ENCODE measurements around the gene LCAT. TPM values are rescaled to one million over a fixed set of nuclear protein-coding genes. Genes with fewer than 3 reads are reported as not detected.
A peak's percentile ranks its signal among the peaks of the same experiment; 100 is the strongest.

The LCAT gene
- polyA plus RNA-seq, 6 donors from 2014 or later, result 0.30 to 4.2 (median 0.93) TPM; not detected in 2

- ATAC-seq (ENCODE audit: low read depth in 2 of 2) (peak; percentile 85 to 90), DNase-seq (peak; percentile 59)
- Mint-ChIP-seq H3K36me3 (no peaks in the 10 kb centered on the region), H3K4me1 (peaks cover 30 to 42% (median 39%) of the 10 kb centered on the region in 3 donors), H3K4me3 (no peak overlapping the region), H3K27me3 (no peaks in the 10 kb centered on the region), H3K9me3 (no peaks in the 10 kb centered on the region), H3K27ac (peak overlapping the region in 3 of 6 donors; percentile 11 to 75 (median 24))
Measured at GRCh38 chr16:67928561-67929364, 15.2 kb downstream of the LCAT start.

GRCh38 chr16:67928147-67928546, 15.8 kb downstream of the LCAT start:
- H3K4me3 Mint-ChIP-seq, result no peak overlapping the region
- peaks cover 30 to 45% (median 38%) of the 10 kb centered on the region in 3 donors for H3K4me1 Mint-ChIP-seq
- H3K36me3 Mint-ChIP-seq, result no peaks in the 10 kb centered on the region
- no peak for DNase-seq
- ATAC-seq (ENCODE audit: low read depth in 2 of 2), result peak in 1 of 2 donors; percentile 6
- no peaks in the 10 kb centered on the region for H3K9me3 Mint-ChIP-seq
- peak overlapping the region in 3 of 6 donors; percentile 24 to 78 (median 75) for H3K27ac Mint-ChIP-seq
- H3K27me3 Mint-ChIP-seq, result no peaks in the 10 kb centered on the region

GRCh38 chr16:67927131-67927941, 16.6 kb downstream of the LCAT start:
- peaks cover 32 to 46% (median 43%) of the 10 kb centered on the region in 3 donors for H3K4me1 Mint-ChIP-seq
- no peaks in the 10 kb centered on the region for H3K36me3 Mint-ChIP-seq
- peak overlapping the region in 1 of 6 donors; percentile 75 for H3K27ac Mint-ChIP-seq
- no peak overlapping the region for H3K4me3 Mint-ChIP-seq
- no peak for ATAC-seq (ENCODE audit: low read depth in 2 of 2)
- no peak for DNase-seq
- H3K9me3 Mint-ChIP-seq, result no peaks in the 10 kb centered on the region
- H3K27me3 Mint-ChIP-seq, result no peaks in the 10 kb centered on the region

GRCh38 chr16:67926181-67926750, 17.7 kb downstream of the LCAT start:
- Mint-ChIP-seq H3K36me3 (no peaks in the 10 kb centered on the region), H3K4me1 (peaks cover 35 to 49% (median 40%) of the 10 kb centered on the region in 3 donors), H3K27me3 (no peaks in the 10 kb centered on the region), H3K9me3 (no peaks in the 10 kb centered on the region), H3K4me3 (peak overlapping the region in 5 of 8 donors; percentile 15 to 73 (median 36)), H3K27ac (peak overlapping the region in 4 of 6 donors; percentile 30 to 90 (median 83))
- ATAC-seq (ENCODE audit: low read depth in 2 of 2), result peak in 1 of 2 donors; percentile 24
- no peak for DNase-seq

- no peak overlapping the region for H3K4me3 Mint-ChIP-seq
- no peaks in the 10 kb centered on the region for H3K9me3 Mint-ChIP-seq
- no peak overlapping the region for H3K27ac Mint-ChIP-seq
- DNase-seq (no peak), ATAC-seq (ENCODE audit: low read depth in 2 of 2) (no peak)
- no peaks in the 10 kb centered on the region for H3K36me3 Mint-ChIP-seq
- H3K4me1 Mint-ChIP-seq, result peaks cover 34 to 49% (median 40%) of the 10 kb centered on the region in 3 donors
- H3K27me3 Mint-ChIP-seq, result no peaks in the 10 kb centered on the region
Measured at GRCh38 chr16:67924140-67924906, 19.6 kb downstream of the LCAT start.

GRCh38 chr16:67923414-67924116, 20.4 kb downstream of the LCAT start:
- peaks cover 33 to 48% (median 38%) of the 10 kb centered on the region in 3 donors for H3K4me1 Mint-ChIP-seq
- H3K4me3 Mint-ChIP-seq, result no peak overlapping the region
- peak overlapping the region in 1 of 6 donors; percentile 37 for H3K27ac Mint-ChIP-seq
- H3K27me3 Mint-ChIP-seq, result no peaks in the 10 kb centered on the region
- H3K36me3 Mint-ChIP-seq, result no peaks in the 10 kb centered on the region
- no peaks in the 10 kb centered on the region for H3K9me3 Mint-ChIP-seq
- DNase-seq (no peak), ATAC-seq (ENCODE audit: low read depth in 2 of 2) (no peak)

- Mint-ChIP-seq H3K27ac (no peak overlapping the region), H3K36me3 (no peaks in the 10 kb centered on the region), H3K4me1 (peaks cover 30 to 42% (median 36%) of the 10 kb centered on the region in 3 donors), H3K9me3 (no peaks in the 10 kb centered on the region), H3K27me3 (no peaks in the 10 kb centered on the region), H3K4me3 (peak overlapping the region in 1 of 8 donors; percentile 30)
- no peak for ATAC-seq (ENCODE audit: low read depth in 2 of 2)
- DNase-seq, result no peak
Measured at GRCh38 chr16:67922740-67923139, 21.2 kb downstream of the LCAT start.

GRCh38 chr16:67922221-67922620, 21.7 kb downstream of the LCAT start:
- Mint-ChIP-seq H3K27ac (no peak overlapping the region), H3K27me3 (no peaks in the 10 kb centered on the region), H3K9me3 (no peaks in the 10 kb centered on the region), H3K4me3 (no peak overlapping the region), H3K36me3 (no peaks in the 10 kb centered on the region), H3K4me1 (peaks cover 34 to 42% (median 39%) of the 10 kb centered on the region in 3 donors)
- ATAC-seq (ENCODE audit: low read depth in 2 of 2) (no peak), DNase-seq (no peak)

- Mint-ChIP-seq H3K27me3 (no peaks in the 10 kb centered on the region), H3K9me3 (no peaks in the 10 kb centered on the region), H3K27ac (no peak overlapping the region), H3K4me3 (no peak overlapping the region), H3K4me1 (peaks cover 30 to 37% (median 36%) of the 10 kb centered on the region in 3 donors), H3K36me3 (peaks cover 0 to 8% of the 10 kb centered on the region in 2 donors)
- ATAC-seq (ENCODE audit: low read depth in 2 of 2), result no peak
- DNase-seq, result no peak
Measured at GRCh38 chr16:67919622-67920221, 24.2 kb downstream of the LCAT start.

GRCh38 chr16:67917852-67918236, 26.1 kb downstream of the LCAT start:
- H3K27ac Mint-ChIP-seq, result peak overlapping the region in 1 of 6 donors; percentile 12
- DNase-seq (no peak), ATAC-seq (ENCODE audit: low read depth in 2 of 2) (no peak)

GRCh38 chr16:67917140-67917851, 26.6 kb downstream of the LCAT start:
- peaks cover 0 to 8% of the 10 kb centered on the region in 2 donors for H3K36me3 Mint-ChIP-seq
- H3K27ac Mint-ChIP-seq, result peak overlapping the region in 1 of 6 donors; percentile 19
- DNase-seq (no peak), ATAC-seq (ENCODE audit: low read depth in 2 of 2) (no peak)
- H3K4me3 Mint-ChIP-seq, result no peak overlapping the region
- no peaks in the 10 kb centered on the region for H3K9me3 Mint-ChIP-seq
- H3K27me3 Mint-ChIP-seq, result no peaks in the 10 kb centered on the region
- peaks cover 19 to 37% (median 26%) of the 10 kb centered on the region in 3 donors for H3K4me1 Mint-ChIP-seq

More at GRCh38 chr16:67917852-67918236, 26.1 kb downstream of the LCAT start:
- H3K9me3 Mint-ChIP-seq, result no peaks in the 10 kb centered on the region
- no peaks in the 10 kb centered on the region for H3K27me3 Mint-ChIP-seq
- H3K4me3 Mint-ChIP-seq, result no peak overlapping the region
- H3K4me1 Mint-ChIP-seq, result peaks cover 19 to 39% (median 31%) of the 10 kb centered on the region in 3 donors
- H3K36me3 Mint-ChIP-seq, result peaks cover 0 to 8% of the 10 kb centered on the region in 2 donors

All from naive B cell (primary cell).